WTC11 (cell line): ENCODE data around the gene DUOX1. TPM values are rescaled to one million over a fixed set of nuclear protein-coding genes. Genes with fewer than 3 reads are reported as not detected.

Experiments used
- total RNA-seq: library from RNA; stranded (reverse); gene quantifications from 3 replicates; pipeline ENCODE4 v1.2.3, GENCODE V29; 2021

The DUOX1 gene
- total RNA-seq, 1 experiment from 2014 or later: 1.3 TPM

Other genes starting within 250 kb of the DUOX1 start
- gene TERB2, start 173.3 kb upstream of the DUOX1 start, total RNA-seq: not detected in 3 replicates
- gene SORD, start 106.8 kb upstream of the DUOX1 start, total RNA-seq: 46.2 to 48.9 TPM (median 46.4 TPM) in 3 replicates
- 0.13 to 0.27 TPM (median 0.14 TPM) in 3 replicates for gene DUOX2, start 15.8 kb upstream of the DUOX1 start, total RNA-seq
- 0.11 TPM in 1 of 3 replicates, not detected in the others for gene DUOXA2, start 15.7 kb upstream of the DUOX1 start, total RNA-seq
- 0.09 to 0.62 TPM (median 0.50 TPM) in 3 replicates for gene DUOXA1, start 115 bp upstream of the DUOX1 start, total RNA-seq
- 30.6 to 33.1 TPM (median 31.0 TPM) in 3 replicates for gene SHF, start 58.0 kb downstream of the DUOX1 start, total RNA-seq
- gene SLC28A2, start 122.2 kb downstream of the DUOX1 start, total RNA-seq: 0.20 TPM in 1 of 3 replicates, not detected in the others
- 10.1 to 18.0 TPM (median 17.0 TPM) in 3 replicates for gene GATM, start 248.6 kb downstream of the DUOX1 start, total RNA-seq